ENCODE results near the gene SLC39A11.
"Not testable (repeated sequence)": the region's sequence is repeated elsewhere in the genome, so short reads cannot be mapped to it uniquely, and the experiment has no call there.

The SLC39A11 gene

DNA sequence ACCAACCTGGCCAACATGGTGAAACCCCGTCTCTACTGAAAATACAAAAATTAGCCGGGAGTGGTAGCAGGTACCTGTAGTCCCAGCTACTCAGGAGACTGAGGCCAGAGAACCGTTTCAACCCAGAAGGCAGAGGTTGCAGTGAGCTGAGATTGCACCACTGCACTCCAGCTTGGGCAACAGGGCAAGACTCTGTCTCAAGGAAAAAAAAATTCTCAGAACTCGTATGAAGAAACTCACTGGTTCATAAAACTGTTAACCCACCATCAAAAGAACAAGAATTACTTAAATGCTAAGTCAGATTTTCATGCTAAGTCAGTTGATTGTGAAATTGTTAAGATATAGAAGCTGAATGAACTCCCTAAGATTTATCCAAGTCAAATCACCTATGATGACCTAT lies 31.3 kb downstream of the SLC39A11 start:
- Histone ChIP-seq H3K4me2 (no peak overlapping the region), H3K27ac (no peak overlapping the region), H3K4me1 (ENCODE audit: low read depth, poor library complexity, severe bottlenecking) (peaks cover 20% of the 10 kb centered on the region), H3K79me2 (ENCODE audit: insufficient read depth, low read depth) (no peaks in the 10 kb centered on the region; the same call in 1 of the 2 replicates), H3K4me3 (IDR thresholded peaks at IDR 0.05; ENCODE audit: insufficient read depth, low read depth, low read length) (no peak overlapping the region), H2AFZ (ENCODE audit: low read depth) (no peak overlapping the region), H3K9ac (no peak overlapping the region), H3K27me3 (ENCODE audit: insufficient read depth, low read depth) (no peaks in the 10 kb centered on the region), H3K36me3 (ENCODE audit: insufficient read depth) (no peaks in the 10 kb centered on the region), H4K20me1 (ENCODE audit: insufficient read depth) (no peaks in the 10 kb centered on the region)
- TF ChIP-seq, protein P1, sequence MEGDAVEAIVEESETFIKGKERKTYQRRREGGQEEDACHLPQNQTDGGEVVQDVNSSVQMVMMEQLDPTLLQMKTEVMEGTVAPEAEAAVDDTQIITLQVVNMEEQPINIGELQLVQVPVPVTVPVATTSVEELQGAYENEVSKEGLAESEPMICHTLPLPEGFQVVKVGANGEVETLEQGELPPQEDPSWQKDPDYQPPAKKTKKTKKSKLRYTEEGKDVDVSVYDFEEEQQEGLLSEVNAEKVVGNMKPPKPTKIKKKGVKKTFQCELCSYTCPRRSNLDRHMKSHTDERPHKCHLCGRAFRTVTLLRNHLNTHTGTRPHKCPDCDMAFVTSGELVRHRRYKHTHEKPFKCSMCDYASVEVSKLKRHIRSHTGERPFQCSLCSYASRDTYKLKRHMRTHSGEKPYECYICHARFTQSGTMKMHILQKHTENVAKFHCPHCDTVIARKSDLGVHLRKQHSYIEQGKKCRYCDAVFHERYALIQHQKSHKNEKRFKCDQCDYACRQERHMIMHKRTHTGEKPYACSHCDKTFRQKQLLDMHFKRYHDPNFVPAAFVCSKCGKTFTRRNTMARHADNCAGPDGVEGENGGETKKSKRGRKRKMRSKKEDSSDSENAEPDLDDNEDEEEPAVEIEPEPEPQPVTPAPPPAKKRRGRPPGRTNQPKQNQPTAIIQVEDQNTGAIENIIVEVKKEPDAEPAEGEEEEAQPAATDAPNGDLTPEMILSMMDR (conservative IDR thresholded peaks at IDR 0.05; ENCODE audit: low read depth, low read length), result no peak

DNA sequence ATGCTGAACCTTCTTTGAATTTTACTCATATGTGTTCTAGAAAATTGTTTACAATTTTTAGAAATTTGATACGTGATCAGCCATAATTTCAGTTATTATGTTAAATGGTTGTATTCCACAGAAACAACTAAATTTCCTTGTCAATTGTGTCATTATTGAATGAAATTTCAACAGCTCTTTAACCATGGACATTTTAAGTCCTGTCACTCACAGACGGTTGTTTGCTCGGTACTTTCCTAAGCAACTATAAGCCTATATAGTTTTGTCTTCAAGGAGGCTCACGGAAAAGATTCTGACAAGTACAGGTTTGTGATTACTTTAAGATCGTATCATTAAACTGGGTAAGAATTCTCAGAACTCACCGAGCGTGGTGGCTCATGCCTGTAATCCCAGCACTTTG lies 31.8 kb downstream of the SLC39A11 start:
- H3K79me2 ChIP-seq (ENCODE audit: insufficient read depth, low read depth), result no peaks in the 10 kb centered on the region; the same call in 1 of the 2 replicates
- H3K4me2 ChIP-seq, result no peak overlapping the region
- no peaks in the 10 kb centered on the region for H4K20me1 ChIP-seq (ENCODE audit: insufficient read depth)
- no peaks in the 10 kb centered on the region for H3K27me3 ChIP-seq (ENCODE audit: insufficient read depth, low read depth)
- TF ChIP-seq, protein P1 (conservative IDR thresholded peaks at IDR 0.05; ENCODE audit: low read depth, low read length), result no peak
- H3K4me1 ChIP-seq (ENCODE audit: low read depth, poor library complexity, severe bottlenecking), result peaks cover 20% of the 10 kb centered on the region
- H3K27ac ChIP-seq, result no peak overlapping the region
- no peaks in the 10 kb centered on the region for H3K36me3 ChIP-seq (ENCODE audit: insufficient read depth)
- no peak overlapping the region for H3K4me3 ChIP-seq (IDR thresholded peaks at IDR 0.05; ENCODE audit: insufficient read depth, low read depth, low read length)
- H2AFZ ChIP-seq (ENCODE audit: low read depth), result no peak overlapping the region
- no peak overlapping the region for H3K9ac ChIP-seq

DNA sequence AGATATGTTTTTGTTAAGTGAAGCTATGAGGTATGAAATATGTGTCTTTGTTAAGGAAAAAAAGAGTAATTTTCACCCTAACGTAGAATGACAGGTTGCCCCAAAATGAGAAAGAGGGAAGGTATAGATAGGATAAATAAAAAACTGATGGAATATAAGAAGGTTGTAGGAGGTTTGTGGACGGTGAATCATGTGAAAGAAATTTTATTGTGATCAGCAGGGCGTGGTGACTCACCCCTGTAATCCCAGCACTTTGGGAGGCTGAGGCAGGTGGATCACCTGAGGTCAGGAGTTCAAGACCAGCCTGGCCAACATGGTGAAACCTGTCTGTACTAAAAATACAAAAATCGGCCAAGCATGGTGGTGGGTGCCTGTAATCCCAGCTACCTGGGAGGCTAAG lies 32.8 kb downstream of the SLC39A11 start:
- not testable (repeated sequence) for H3K4me2 ChIP-seq; H3K9ac ChIP-seq; H3K27ac ChIP-seq; H2AFZ ChIP-seq (ENCODE audit: low read depth); H4K20me1 ChIP-seq (ENCODE audit: insufficient read depth); H3K79me2 ChIP-seq (ENCODE audit: insufficient read depth, low read depth); H3K4me3 ChIP-seq (IDR thresholded peaks at IDR 0.05; ENCODE audit: insufficient read depth, low read depth, low read length); H3K27me3 ChIP-seq (ENCODE audit: insufficient read depth, low read depth); H3K36me3 ChIP-seq (ENCODE audit: insufficient read depth)
- peaks cover 19% of the 10 kb centered on the region for H3K4me1 ChIP-seq (ENCODE audit: low read depth, poor library complexity, severe bottlenecking)

DNA sequence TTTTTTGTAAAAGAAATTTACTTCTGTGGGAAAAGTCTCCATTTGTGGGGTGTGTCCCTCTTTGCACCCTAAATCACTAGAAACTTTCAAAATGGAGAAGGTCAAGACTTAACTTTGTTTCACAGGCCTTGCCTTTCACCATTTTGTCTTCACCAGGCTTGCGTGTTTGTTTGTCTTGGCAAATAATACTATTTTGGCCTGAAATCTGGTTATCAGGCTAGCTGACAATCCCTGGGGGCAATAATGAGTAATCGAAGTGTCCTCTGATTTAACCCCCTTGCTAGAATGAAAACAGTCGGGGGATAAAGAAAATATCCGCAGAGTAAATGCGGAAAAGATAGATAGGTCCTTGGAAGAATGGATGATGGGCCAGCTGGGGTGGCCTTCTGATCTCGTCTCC lies 34.5 kb downstream of the SLC39A11 start:
- Histone ChIP-seq H3K9ac (no peak overlapping the region), H4K20me1 (ENCODE audit: insufficient read depth) (no peaks in the 10 kb centered on the region), H3K79me2 (ENCODE audit: insufficient read depth, low read depth) (no peaks in the 10 kb centered on the region; the same call in 1 of the 2 replicates), H3K4me3 (IDR thresholded peaks at IDR 0.05; ENCODE audit: insufficient read depth, low read depth, low read length) (no peak overlapping the region), H3K36me3 (ENCODE audit: insufficient read depth) (no peaks in the 10 kb centered on the region), H3K4me2 (no peak overlapping the region), H3K4me1 (ENCODE audit: low read depth, poor library complexity, severe bottlenecking) (peaks cover 3% of the 10 kb centered on the region), H3K27me3 (ENCODE audit: insufficient read depth, low read depth) (no peaks in the 10 kb centered on the region), H3K27ac (no peak overlapping the region), H2AFZ (ENCODE audit: low read depth) (no peak overlapping the region)
- TF ChIP-seq, protein P1 (conservative IDR thresholded peaks at IDR 0.05; ENCODE audit: low read depth, low read length), result no peak

DNA sequence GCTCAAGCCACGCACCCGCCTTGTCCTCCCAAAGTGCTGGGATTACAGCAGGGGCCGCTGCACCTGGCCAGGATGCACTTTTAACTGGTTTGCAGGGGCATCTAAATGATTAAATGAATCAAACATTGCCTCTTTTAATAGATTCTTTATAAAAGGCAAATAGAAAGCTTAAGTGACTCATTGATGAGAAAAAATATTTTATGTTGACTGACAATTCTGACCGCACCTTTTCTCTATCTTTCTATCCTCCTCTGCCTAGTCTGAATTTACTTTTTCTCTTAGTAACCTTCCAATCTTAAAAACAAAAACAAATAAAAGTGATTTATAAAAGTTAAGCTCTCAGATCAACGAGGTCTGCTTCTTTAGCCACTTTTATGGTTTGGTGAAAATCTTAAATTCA lies 35.3 kb downstream of the SLC39A11 start:
- Histone ChIP-seq H2AFZ (ENCODE audit: low read depth) (no peak overlapping the region), H4K20me1 (ENCODE audit: insufficient read depth) (no peaks in the 10 kb centered on the region), H3K9ac (no peak overlapping the region), H3K79me2 (ENCODE audit: insufficient read depth, low read depth) (no peaks in the 10 kb centered on the region), H3K27me3 (ENCODE audit: insufficient read depth, low read depth) (no peaks in the 10 kb centered on the region), H3K36me3 (ENCODE audit: insufficient read depth) (no peaks in the 10 kb centered on the region), H3K4me3 (IDR thresholded peaks at IDR 0.05; ENCODE audit: insufficient read depth, low read depth, low read length) (no peak overlapping the region), H3K4me2 (no peak overlapping the region), H3K27ac (no peak overlapping the region), H3K4me1 (ENCODE audit: low read depth, poor library complexity, severe bottlenecking) (no peaks in the 10 kb centered on the region)
- TF ChIP-seq, protein P1 (conservative IDR thresholded peaks at IDR 0.05; ENCODE audit: low read depth, low read length), result no peak
